GM12801 (cell line): Measurements from ENCODE around the gene PTPRE.

ENCODE experiments used
- TF ChIP-seq, protein P1 (sequence below): IDR thresholded peaks from one replicate; pipeline ENCODE4 v1.5.1; 2011; ENCODE audit warnings: control low read depth; ENCODE audit not compliant: insufficient read length; ENCODE audit errors: extremely low read depth

Gene PTPRE

DNA sequence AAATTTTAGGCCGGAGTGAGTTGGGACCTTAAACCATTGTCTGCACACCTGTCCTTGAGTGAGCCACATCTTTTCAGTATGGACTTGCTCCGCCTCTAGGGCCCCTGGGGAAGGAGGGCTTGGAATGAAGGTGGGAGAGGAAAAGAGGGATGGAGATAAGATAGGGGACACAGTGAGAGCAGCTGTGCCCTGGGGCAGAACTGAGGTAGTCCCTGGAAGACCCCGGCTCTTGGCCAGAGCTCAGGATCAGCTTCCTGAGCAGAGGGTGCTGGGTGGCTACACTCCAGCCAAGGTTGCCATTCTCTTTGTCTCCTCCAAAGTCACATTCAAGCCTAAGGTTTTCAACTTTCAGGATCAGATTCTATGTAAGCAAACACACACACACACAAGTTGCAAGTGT lies 137.3 kb downstream of the PTPRE start:
- TF ChIP-seq, protein P1, sequence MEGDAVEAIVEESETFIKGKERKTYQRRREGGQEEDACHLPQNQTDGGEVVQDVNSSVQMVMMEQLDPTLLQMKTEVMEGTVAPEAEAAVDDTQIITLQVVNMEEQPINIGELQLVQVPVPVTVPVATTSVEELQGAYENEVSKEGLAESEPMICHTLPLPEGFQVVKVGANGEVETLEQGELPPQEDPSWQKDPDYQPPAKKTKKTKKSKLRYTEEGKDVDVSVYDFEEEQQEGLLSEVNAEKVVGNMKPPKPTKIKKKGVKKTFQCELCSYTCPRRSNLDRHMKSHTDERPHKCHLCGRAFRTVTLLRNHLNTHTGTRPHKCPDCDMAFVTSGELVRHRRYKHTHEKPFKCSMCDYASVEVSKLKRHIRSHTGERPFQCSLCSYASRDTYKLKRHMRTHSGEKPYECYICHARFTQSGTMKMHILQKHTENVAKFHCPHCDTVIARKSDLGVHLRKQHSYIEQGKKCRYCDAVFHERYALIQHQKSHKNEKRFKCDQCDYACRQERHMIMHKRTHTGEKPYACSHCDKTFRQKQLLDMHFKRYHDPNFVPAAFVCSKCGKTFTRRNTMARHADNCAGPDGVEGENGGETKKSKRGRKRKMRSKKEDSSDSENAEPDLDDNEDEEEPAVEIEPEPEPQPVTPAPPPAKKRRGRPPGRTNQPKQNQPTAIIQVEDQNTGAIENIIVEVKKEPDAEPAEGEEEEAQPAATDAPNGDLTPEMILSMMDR, result no peak

DNA sequence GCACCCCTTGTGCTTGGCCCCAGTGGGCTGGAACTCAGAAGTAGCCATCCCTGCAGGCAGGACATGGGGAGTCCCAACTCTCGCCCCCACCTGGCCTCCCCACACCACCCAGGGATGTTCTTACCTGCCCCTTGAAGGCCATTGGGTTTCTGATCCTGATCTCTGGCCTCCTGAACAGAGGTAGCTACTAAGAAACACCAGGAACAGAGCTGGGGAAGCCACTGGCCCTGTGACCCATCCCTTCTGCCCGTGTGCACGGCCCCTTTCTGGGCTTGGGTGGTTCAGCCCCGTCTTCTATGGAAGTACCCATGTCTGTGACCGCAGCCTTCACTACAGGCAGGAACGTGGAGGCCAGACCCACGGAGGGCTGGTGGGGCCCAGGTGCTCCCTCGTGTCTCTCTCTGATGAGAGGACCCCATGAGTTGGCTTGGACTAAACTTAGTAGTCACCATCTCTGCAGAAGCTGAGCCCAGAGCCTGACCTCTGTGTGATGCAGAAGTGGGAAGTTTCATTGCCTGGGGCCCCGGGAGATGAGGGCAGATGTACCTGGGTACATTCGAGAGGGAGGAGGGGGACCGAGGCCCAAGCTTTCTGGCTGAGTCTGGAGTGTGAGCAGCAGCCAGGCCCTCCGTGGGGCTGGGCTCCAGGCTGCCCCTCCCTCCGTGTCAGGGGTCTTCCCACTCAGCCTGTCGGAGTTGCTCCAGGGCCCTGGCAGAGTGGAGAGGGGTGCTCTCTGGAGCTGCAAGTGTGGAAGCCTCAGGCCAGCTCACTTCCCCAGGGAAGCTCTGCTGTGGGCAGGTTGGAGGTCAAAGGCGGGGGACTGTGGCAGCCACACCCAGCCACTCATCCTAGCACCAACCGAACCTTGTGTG lies 138.3 kb downstream of the PTPRE start:
- TF ChIP-seq, protein P1, result no peak

DNA sequence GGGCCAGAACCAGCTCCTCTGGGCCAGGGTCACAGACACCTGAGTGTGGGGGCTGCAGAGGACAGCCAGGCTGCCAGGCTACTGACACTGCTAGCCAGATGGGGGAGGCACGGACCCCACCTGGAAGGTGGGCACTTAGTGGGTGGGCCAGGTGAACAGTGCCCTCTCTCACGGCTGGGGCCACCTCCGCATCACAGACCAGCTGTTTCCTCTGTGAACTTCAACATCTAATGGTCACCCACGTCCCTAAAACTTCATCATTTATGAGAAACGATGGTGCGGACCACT lies 138.9 kb downstream of the PTPRE start:
- TF ChIP-seq, protein P1, result no peak

DNA sequence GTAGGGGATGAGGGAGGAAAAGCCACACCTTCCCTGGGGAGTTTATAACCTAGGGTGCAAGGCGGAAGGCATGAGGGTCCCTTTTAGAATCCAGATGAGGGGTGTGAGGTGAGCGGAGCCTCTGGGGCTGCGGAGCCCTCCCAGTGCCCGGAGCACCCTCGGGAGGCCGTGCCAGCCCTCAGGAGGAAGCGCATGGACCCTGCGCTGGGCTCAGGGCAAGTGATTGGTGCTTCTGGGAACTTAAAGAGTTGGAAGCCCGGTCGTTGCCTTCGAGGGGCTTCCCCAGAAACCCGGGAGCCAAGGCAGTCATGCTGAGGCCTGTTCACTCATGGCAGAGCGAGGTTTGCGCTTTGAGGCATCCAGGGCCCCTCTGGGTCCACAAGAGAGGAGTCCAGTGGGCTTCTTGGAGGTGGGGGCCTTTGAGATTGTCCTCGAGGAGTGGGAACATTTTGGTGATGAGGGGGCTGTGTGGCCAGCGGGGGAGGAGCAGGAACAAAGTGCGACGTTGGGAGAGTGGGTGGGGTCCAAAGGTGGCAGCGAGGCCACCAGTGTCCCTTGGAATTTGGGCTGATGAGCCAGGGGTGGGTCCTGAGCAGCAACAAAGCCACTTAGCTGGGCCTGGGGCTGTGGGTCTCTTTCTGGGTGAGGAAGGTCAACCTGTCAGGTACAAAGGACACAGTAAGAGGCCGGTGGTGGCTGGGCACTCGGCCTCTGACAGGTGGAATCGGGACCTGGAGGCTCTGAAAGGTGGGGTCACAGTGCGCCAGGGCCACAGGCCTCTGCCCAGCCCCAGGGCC lies 139.5 kb downstream of the PTPRE start:
- TF ChIP-seq, protein P1, result no peak

DNA sequence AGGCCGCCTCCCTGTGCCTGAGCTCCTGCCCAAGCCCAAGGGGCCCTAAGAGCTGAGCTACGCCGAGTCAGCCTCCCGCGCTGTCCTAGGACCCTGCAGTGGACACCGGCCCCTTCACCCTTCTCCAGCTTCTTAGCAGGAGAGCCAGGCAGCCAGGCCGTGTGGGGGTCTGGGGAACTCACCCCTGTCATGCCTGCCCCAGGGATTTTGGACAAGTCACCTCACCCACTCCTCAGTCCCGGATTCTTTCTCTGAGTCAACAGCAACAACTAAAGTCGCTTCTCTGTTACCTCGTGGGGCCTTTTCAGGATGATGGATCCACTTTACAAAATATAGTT lies 140.0 kb downstream of the PTPRE start:
- TF ChIP-seq, protein P1, result no peak

DNA sequence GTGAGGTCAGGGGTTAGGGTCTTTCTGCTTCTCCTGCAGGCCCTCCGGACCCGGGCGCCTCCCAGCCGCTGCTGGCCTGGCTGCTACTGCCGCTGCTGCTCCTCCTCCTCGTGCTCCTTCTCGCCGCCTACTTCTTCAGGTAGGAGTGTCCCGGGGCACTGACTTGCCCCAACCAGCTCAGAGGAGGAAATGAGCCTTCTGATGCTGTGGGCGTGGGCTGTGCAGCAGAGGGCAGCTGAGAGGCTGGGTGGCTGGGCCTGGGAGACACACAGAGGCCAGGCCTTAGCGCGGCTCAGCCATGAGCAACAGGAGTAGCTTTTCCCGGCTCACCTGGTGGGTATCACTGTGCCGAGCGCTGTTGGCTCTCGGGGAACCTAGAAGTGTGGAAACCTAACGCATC lies 140.4 kb downstream of the PTPRE start:
- TF ChIP-seq, protein P1, result no peak

DNA sequence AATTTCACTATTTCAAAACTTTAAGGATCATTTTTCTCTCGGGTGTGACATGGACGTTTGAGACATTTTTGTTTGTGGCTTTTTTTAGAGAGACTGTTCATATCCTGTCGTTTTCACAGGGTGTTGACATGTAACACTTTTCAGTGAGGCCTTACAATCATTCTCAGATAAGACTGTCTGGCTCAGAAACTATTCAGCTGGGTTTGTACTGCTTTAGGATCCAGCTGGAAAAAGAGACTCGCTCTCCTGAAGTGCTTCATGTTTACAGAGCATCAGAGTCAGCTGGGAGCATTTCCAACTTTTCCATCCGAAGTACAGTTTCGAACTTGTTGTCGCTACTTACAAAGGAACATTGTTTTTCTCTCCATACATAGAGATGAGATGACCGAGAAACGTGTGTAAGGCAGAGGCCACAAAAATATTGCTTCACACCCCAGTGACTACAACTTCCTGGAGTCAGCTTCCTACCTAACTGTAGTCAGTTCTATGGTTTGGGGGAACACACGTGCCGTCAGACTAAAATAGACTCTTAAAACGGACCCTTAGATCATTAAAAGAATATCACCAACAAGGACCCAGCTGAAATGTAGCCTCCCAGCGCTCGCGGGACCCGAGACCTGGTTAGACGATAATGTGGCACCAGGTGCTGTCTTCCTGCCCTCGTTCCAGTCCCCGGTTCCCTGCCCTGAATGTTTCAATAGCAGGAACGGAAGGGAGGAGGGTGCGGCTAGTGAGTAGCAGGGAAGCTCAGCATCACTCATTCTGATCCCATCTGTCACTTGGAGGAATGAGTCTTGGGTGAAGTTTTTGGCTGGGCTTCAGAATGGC lies 141.3 kb downstream of the PTPRE start:
- TF ChIP-seq, protein P1, result no peak
